GM23338 (cell line): Measurements from ENCODE around the gene NSD1. TPM values are rescaled to one million over a fixed set of nuclear protein-coding genes. Genes with fewer than 3 reads are reported as not detected.

ENCODE experiments used
- ATAC-seq: fragments of 200-7000 bp; cut with Tn5 transposase; 3 replicates; pipeline ENCODE4 v1.9.1; 2020
- DNase-seq: peaks from one replicate; pipeline ENCODE4 v3.0.0-alpha.2; 2015; ENCODE audit warnings: low spot score
- H2AFZ ChIP-seq: fragments of 200-600 bp; sonication (generic); 2 replicates; pipeline ENCODE4 v1.8.0; 2016; ENCODE audit warnings: antibody characterized with exemption, mild to moderate bottlenecking, moderate library complexity
- H3F3A ChIP-seq: fragments of 200-600 bp; sonication (generic); replicated peaks from 2 replicates; pipeline ENCODE4 v1.8.0; 2017; ENCODE audit warnings: antibody characterized with exemption, mixed run types, low read depth
- H3K27ac ChIP-seq: fragments of 200-600 bp; sonication (generic); 2 replicates; pipeline ENCODE4 v1.6.1; 2016; ENCODE audit warnings: low read depth
- H3K27me3 ChIP-seq: fragments of 200-600 bp; sonication (generic); 2 replicates; pipeline ENCODE4 v1.8.0; 2016; ENCODE audit warnings: mild to moderate bottlenecking, mixed run types, moderate library complexity; ENCODE audit not compliant: insufficient read depth
- H3K36me3 ChIP-seq: fragments of 200-600 bp; sonication (generic); 2 replicates; pipeline ENCODE4 v1.8.0; 2016; ENCODE audit warnings: mild to moderate bottlenecking; ENCODE audit not compliant: insufficient read depth
- H3K4me1 ChIP-seq: fragments of 200-600 bp; sonication (generic); 2 replicates; pipeline ENCODE4 v1.8.0; 2016; ENCODE audit warnings: mild to moderate bottlenecking, moderate library complexity; ENCODE audit not compliant: insufficient read depth
- H3K4me2 ChIP-seq: fragments of 200-600 bp; sonication (generic); 2 replicates; pipeline ENCODE4 v1.7.1; 2017; ENCODE audit warnings: mixed run types
- H3K4me3 ChIP-seq: fragments of 200-600 bp; sonication (generic); 2 replicates; pipeline ENCODE4 v1.6.1; 2016; ENCODE audit warnings: mixed run types
- H3K79me2 ChIP-seq: fragments of 200-600 bp; sonication (generic); replicated peaks from 2 replicates; pipeline ENCODE4 v1.8.0; 2017; ENCODE audit warnings: mild to moderate bottlenecking; ENCODE audit not compliant: insufficient read depth
- H3K9me2 ChIP-seq: fragments of 200-600 bp; sonication (generic); 2 replicates; pipeline ENCODE4 v1.8.0; 2017; ENCODE audit not compliant: insufficient read depth
- H4K20me1 ChIP-seq: fragments of 200-600 bp; sonication (generic); replicated peaks from 2 replicates; pipeline ENCODE4 v1.8.0; 2017; ENCODE audit warnings: mild to moderate bottlenecking; ENCODE audit not compliant: insufficient read depth
- H3K27ac Mint-ChIP-seq: 2 replicates; pipeline ENCODE4 v1.8.0; 2020; ENCODE audit warnings: inconsistent platforms, mild to moderate bottlenecking, moderate library complexity, mixed read lengths
- H3K27me3 Mint-ChIP-seq: 3 replicates; pipeline ENCODE4 v1.8.0; 2022; ENCODE audit warnings: low read depth, mild to moderate bottlenecking, moderate library complexity, mixed read lengths, inconsistent platforms; ENCODE audit not compliant: insufficient read depth, poor library complexity
- H3K36me3 Mint-ChIP-seq: 3 replicates; pipeline ENCODE4 v1.8.0; 2021; ENCODE audit warnings: low read depth, mild to moderate bottlenecking, inconsistent platforms, moderate library complexity, mixed read lengths
- H3K4me1 Mint-ChIP-seq: 3 replicates; pipeline ENCODE4 v1.8.0; 2020; ENCODE audit warnings: mild to moderate bottlenecking, inconsistent platforms, mixed read lengths
- H3K4me3 Mint-ChIP-seq: 3 replicates; pipeline ENCODE4 v1.8.0; 2021; ENCODE audit warnings: moderate library complexity, mild to moderate bottlenecking, inconsistent platforms, mixed read lengths
- H3K9me3 Mint-ChIP-seq: 3 replicates; pipeline ENCODE4 v1.8.0; 2020; ENCODE audit warnings: moderate library complexity, mild to moderate bottlenecking, inconsistent platforms, mixed read lengths
- EZH2 ChIP-seq: fragments of 200-600 bp; sonication (generic); IDR thresholded peaks from one replicate; pipeline ENCODE4 v1.8.0; 2017; ENCODE audit warnings: antibody characterized with exemption, mild to moderate bottlenecking, low read depth; ENCODE audit not compliant: unreplicated experiment
- EZH2phosphoT487 ChIP-seq: fragments of 200-600 bp; sonication (generic); IDR thresholded peaks from one replicate; pipeline ENCODE4 v1.8.1; 2018; ENCODE audit warnings: antibody characterized with exemption; ENCODE audit not compliant: unreplicated experiment
- JUNB ChIP-seq: IDR thresholded peaks from one replicate; pipeline ENCODE4 v1.6.1; 2016; ENCODE audit warnings: antibody characterized with exemption; ENCODE audit not compliant: unreplicated experiment
- NANOG ChIP-seq: IDR thresholded peaks from 2 replicates; pipeline ENCODE4 v1.6.1; 2016; ENCODE audit warnings: antibody characterized with exemption, borderline replicate concordance
- POLR2AphosphoS5 ChIP-seq: IDR thresholded peaks from 2 replicates; pipeline ENCODE4 v1.6.1; 2016; ENCODE audit warnings: antibody characterized with exemption, low read depth
- STAT1 ChIP-seq: IDR thresholded peaks from one replicate; pipeline ENCODE4 v1.6.1; 2016; ENCODE audit warnings: antibody characterized with exemption; ENCODE audit not compliant: unreplicated experiment
- ZNF114 ChIP-seq: fragments of 250-450 bp; sonication (Bioruptor Pico); IDR thresholded peaks from 2 replicates; pipeline ENCODE4 v1.5.0; 2020; ENCODE audit warnings: mild to moderate bottlenecking, moderate library complexity
- ZNF331 ChIP-seq: fragments of 250-450 bp; sonication (Bioruptor Pico); IDR thresholded peaks from 2 replicates; pipeline ENCODE4 v1.5.0; 2020; ENCODE audit warnings: low read depth, mild to moderate bottlenecking, moderate library complexity
- ZNF462 ChIP-seq: fragments of 250-450 bp; sonication (Bioruptor Pico); IDR thresholded peaks from 2 replicates; pipeline ENCODE4 v1.5.0; 2020; ENCODE audit warnings: mild to moderate bottlenecking, moderate library complexity
- polyA plus RNA-seq: library from polyadenylated mRNA; unstranded; fragments of >200 nt; fragmentation: Nextera tagmentation; extraction: Ambion mirVana; gene quantifications from 2 replicates; pipeline ENCODE4 v1.2.1, GENCODE V29; 2016
- total RNA-seq: library from RNA; depleted of rRNA; stranded (reverse); fragments of >200 nt; shearing (Covaris generic); gene quantifications from 2 replicates; pipeline ENCODE4 v1.2.3, GENCODE V29; 2014
- TF ChIP-seq, protein P1 (sequence below): IDR thresholded peaks from 2 replicates; pipeline ENCODE4 v1.6.1; 2016; ENCODE audit warnings: antibody characterized with exemption

The NSD1 gene
- total and polyA plus RNA-seq, 2 experiments from 2014 or later = 96.4 to 106 TPM

- TF ChIP-seq ZNF462 (CRISPR knock-in tag) (no peak), ZNF331 (no peak), STAT1 (no peak), EZH2 (no peak)
Measured at GRCh38 chr5:177293819-177294581, 160.4 kb downstream of the NSD1 start (continued).

GRCh38 chr5:177294632-177295031 lies 161.1 kb downstream of the NSD1 start:
- Histone ChIP-seq H3K79me2 (peaks cover 13% of the 10 kb centered on the region; the same call in 1 of the 2 replicates), H3K4me3 (no peak overlapping the region), H2AFZ (no peak overlapping the region), H3K9me2 (no peaks in the 10 kb centered on the region), H3K4me1 (peaks cover 30% of the 10 kb centered on the region), H3K27me3 (no peaks in the 10 kb centered on the region), H3K4me2 (no peak overlapping the region), H4K20me1 (peaks cover 44% of the 10 kb centered on the region), H3K36me3 (peaks cover 55% of the 10 kb centered on the region), H3F3A (peaks cover 32% of the 10 kb centered on the region), H3K27ac (no peak overlapping the region)
- H3K36me3 Mint-ChIP-seq = peaks cover 87% of the 10 kb centered on the region
- H3K4me3 Mint-ChIP-seq = no peak overlapping the region
- H3K9me3 Mint-ChIP-seq = no peaks in the 10 kb centered on the region; the same call in 2 of the 3 replicates
- no peak for ATAC-seq
- peaks cover 37% of the 10 kb centered on the region for H3K4me1 Mint-ChIP-seq
- peaks cover 24% of the 10 kb centered on the region for H3K27me3 Mint-ChIP-seq
- DNase-seq = no peak
- H3K27ac Mint-ChIP-seq = no peak overlapping the region
- no peak for TF ChIP-seq EZH2phosphoT487
- TF ChIP-seq ZNF114 (CRISPR knock-in tag) = no peak
- no peak for TF ChIP-seq NANOG
- TF ChIP-seq JUNB = no peak
- TF ChIP-seq ZNF331 = no peak
- no peak for TF ChIP-seq STAT1
- no peak for TF ChIP-seq POLR2AphosphoS5
- TF ChIP-seq, protein P1, sequence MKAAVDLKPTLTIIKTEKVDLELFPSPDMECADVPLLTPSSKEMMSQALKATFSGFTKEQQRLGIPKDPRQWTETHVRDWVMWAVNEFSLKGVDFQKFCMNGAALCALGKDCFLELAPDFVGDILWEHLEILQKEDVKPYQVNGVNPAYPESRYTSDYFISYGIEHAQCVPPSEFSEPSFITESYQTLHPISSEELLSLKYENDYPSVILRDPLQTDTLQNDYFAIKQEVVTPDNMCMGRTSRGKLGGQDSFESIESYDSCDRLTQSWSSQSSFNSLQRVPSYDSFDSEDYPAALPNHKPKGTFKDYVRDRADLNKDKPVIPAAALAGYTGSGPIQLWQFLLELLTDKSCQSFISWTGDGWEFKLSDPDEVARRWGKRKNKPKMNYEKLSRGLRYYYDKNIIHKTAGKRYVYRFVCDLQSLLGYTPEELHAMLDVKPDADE = no peak
